Fibroblast of lung (primary cell): ENCODE results near the gene CELF2. TPM values are rescaled to one million over a fixed set of nuclear protein-coding genes. Genes with fewer than 3 reads are reported as not detected.

Source experiments
- DNase-seq, 2 donors: peaks; one replicate each; pipeline versions ENCODE4 v3.0.0 to v3.0.0-alpha.2; 2010; ENCODE audit warnings: low read depth in 2 of 2
- H2AFZ ChIP-seq: 2 replicates; pipeline ENCODE4 v1.5.1; 2012; ENCODE audit warnings: low read length, control low read depth, inconsistent platforms
- H3K27ac ChIP-seq: 2 replicates; pipeline ENCODE4 v1.5.1; 2011; ENCODE audit warnings: low read length, control low read depth; ENCODE audit not compliant: insufficient read depth
- H3K27me3 ChIP-seq: 2 replicates; pipeline ENCODE4 v1.5.1; 2011; ENCODE audit warnings: mild to moderate bottlenecking, low read length; ENCODE audit not compliant: control insufficient read depth, insufficient read depth
- H3K36me3 ChIP-seq: 2 replicates; pipeline ENCODE4 v1.5.1; 2011; ENCODE audit warnings: low read length; ENCODE audit not compliant: control insufficient read depth, insufficient read depth
- H3K4me1 ChIP-seq: 2 replicates; pipeline ENCODE4 v1.5.1; 2011; ENCODE audit warnings: low read length; ENCODE audit not compliant: control insufficient read depth, insufficient read depth; ENCODE audit errors: extremely low read depth
- H3K4me2 ChIP-seq: 2 replicates; pipeline ENCODE4 v1.5.1; 2011; ENCODE audit warnings: low read length, control low read depth; ENCODE audit not compliant: insufficient read depth; ENCODE audit errors: extremely low read depth
- H3K4me3 ChIP-seq, 4 experiments: fragments of 200-600 bp in 1 of 4; sonication (generic) in 1 of 4; replicated peaks in 1 of 4; 2 replicates each; pipeline ENCODE4 v1.5.1; 2011 to 2016; ENCODE audit warnings: low read length in 4 of 4, low read depth in 3 of 4, mild to moderate bottlenecking in 3 of 4, control low read depth in 2 of 4, inconsistent platforms in 1 of 4, mixed read lengths in 1 of 4; ENCODE audit not compliant: insufficient read depth in 1 of 4; ENCODE audit errors: control extremely low read depth in 1 of 4
- H3K79me2 ChIP-seq: 2 replicates; pipeline ENCODE4 v1.5.1; 2012; ENCODE audit warnings: mild to moderate bottlenecking, low read length, inconsistent platforms; ENCODE audit not compliant: control insufficient read depth, insufficient read depth
- H3K9ac ChIP-seq: 2 replicates; pipeline ENCODE4 v1.5.1; 2011; ENCODE audit warnings: mild to moderate bottlenecking, low read length, control low read depth; ENCODE audit not compliant: insufficient read depth
- H3K9me3 ChIP-seq: 2 replicates; pipeline ENCODE4 v1.5.1; 2012; ENCODE audit warnings: low read depth, low read length; ENCODE audit not compliant: control insufficient read depth, insufficient read depth
- H4K20me1 ChIP-seq: 2 replicates; pipeline ENCODE4 v1.5.1; 2011; ENCODE audit warnings: low read length; ENCODE audit not compliant: control insufficient read depth, insufficient read depth; ENCODE audit errors: extremely low read depth
- EZH2 ChIP-seq: IDR thresholded peaks from 2 replicates; pipeline ENCODE4 v1.5.1; 2012; ENCODE audit warnings: low read length, control low read depth, mild to moderate bottlenecking; ENCODE audit errors: missing control alignments
- polyA plus RNA-seq, 2 donors: library from polyadenylated mRNA; depleted of rRNA in 1 of 2; stranded (reverse) in 1 of 2; unstranded in 1 of 2; fragments of >200 nt; gene quantifications; 2 replicates each; pipeline ENCODE4 v1.2.1, GENCODE V29; 2011 to 2012; ENCODE audit warnings: missing spikeins in 1 of 2
- total RNA-seq: library from RNA; depleted of rRNA; stranded (reverse); fragments of >200 nt; gene quantifications from 2 replicates; pipeline ENCODE4 v1.2.1, GENCODE V29; 2014
- TF ChIP-seq, protein P1 (sequence below), 2 donors: IDR thresholded peaks in 1 of 2; conservative IDR thresholded peaks in 1 of 2; 1 replicate in 1 of 2; 2 replicates in 1 of 2; pipeline ENCODE4 v1.5.1; 2011 to 2012; ENCODE audit warnings: low read length in 2 of 2, control low read depth in 1 of 2, inconsistent platforms in 1 of 2, low read depth in 1 of 2, mild to moderate bottlenecking in 1 of 2

Gene CELF2
- total and polyA plus RNA-seq, 2 donors (not counting 1 experiment from before 2014, with no cell fraction given), result 16.9 to 25.1 TPM

DNA sequence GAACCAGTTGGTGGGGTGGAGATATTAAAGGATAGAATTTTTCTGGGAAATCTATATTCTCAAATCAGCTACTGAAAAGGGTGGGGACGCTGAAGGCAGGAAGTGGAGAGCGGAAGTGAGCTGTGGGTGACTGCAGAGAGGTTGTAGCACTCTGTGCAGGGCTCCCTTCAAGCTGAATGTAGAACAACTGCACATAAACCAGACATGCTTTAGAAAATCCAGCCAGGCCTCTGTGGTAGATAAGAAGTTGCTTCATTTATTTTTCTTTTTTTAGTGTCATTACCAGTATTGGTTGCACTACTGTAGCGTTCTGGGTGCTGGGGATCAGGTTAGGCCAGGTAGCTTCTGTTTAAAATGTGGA lies 127.8 kb downstream of the CELF2 start:
- Histone ChIP-seq H2AFZ (no peak overlapping the region), H3K27ac (no peak overlapping the region), H3K36me3 (no peaks in the 10 kb centered on the region), H3K27me3 (no peaks in the 10 kb centered on the region), H3K9ac (no peak overlapping the region), H3K9me3 (no peaks in the 10 kb centered on the region), H4K20me1 (no peaks in the 10 kb centered on the region), H3K4me3 (no peak overlapping the region), H3K79me2 (no peaks in the 10 kb centered on the region), H3K4me2 (no peak overlapping the region), H3K4me1 (no peaks in the 10 kb centered on the region)
- DNase-seq, result no peak
- TF ChIP-seq, protein P1, sequence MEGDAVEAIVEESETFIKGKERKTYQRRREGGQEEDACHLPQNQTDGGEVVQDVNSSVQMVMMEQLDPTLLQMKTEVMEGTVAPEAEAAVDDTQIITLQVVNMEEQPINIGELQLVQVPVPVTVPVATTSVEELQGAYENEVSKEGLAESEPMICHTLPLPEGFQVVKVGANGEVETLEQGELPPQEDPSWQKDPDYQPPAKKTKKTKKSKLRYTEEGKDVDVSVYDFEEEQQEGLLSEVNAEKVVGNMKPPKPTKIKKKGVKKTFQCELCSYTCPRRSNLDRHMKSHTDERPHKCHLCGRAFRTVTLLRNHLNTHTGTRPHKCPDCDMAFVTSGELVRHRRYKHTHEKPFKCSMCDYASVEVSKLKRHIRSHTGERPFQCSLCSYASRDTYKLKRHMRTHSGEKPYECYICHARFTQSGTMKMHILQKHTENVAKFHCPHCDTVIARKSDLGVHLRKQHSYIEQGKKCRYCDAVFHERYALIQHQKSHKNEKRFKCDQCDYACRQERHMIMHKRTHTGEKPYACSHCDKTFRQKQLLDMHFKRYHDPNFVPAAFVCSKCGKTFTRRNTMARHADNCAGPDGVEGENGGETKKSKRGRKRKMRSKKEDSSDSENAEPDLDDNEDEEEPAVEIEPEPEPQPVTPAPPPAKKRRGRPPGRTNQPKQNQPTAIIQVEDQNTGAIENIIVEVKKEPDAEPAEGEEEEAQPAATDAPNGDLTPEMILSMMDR (conservative IDR thresholded peaks at IDR 0.05 in 1 of 2, IDR thresholded peaks at IDR 0.05 in 1 of 2; ENCODE audit: low read depth in 1 of 2, low read length in 2 of 2), result no peak
- no peak for TF ChIP-seq EZH2

DNA sequence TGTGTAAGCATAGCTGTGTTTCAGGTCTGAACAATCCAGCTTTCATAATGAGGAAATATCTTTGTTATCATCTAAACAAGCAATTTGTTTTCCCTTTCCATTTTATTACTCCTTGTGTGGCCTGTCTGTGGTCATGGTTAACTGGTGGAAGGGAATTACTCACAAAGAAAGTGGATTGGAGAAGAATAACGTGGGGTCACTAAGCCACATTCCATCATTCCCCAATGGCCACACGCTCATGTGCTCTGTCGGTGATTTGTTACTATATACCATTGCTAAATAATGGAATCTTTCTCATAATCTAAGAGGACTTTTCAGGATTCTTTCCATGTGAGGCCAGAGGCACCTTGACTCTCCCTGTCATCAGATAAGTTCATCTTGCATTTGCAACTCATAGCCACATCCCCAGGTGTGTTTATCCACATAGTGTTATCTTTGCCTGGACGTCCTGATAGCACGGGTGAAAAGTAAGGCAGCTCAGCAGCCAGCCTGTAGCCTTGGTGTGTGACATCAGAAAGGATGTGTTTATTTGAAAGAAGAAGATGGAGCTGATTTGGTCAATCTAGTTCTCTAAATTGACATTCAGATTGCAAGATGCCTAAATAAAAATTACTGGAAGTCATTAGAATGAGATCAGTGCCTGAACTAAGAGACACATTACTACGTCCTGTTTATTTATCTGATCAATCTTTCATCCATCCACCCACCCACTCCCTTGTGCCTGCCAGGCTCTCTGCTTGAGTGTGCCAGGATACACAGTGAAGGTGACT lies 128.9 kb downstream of the CELF2 start:
- H3K9me3 ChIP-seq, result no peaks in the 10 kb centered on the region

DNA sequence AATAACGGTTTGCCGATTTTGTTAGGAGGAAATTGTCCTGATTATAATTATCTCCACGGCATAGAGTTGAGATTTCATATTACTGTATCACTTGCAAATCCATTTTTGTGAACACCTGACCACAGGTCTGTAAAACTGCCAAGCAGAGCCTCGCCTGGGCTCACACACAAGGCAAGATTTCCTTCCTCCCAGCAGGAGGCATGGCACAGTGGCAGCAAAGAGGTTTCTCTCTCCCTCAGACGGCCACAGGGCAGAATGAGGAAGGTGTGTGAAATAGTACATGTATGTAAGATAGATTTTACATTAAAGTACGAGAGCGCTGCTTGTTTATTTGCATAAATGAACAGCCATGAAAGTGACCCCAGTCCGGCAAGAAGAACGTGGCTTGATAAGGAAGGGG lies 130.1 kb downstream of the CELF2 start:
- H3K4me2 ChIP-seq, result no peak overlapping the region
- TF ChIP-seq, protein P1 (conservative IDR thresholded peaks at IDR 0.05 in 1 of 2, IDR thresholded peaks at IDR 0.05 in 1 of 2; ENCODE audit: low read depth in 1 of 2, low read length in 2 of 2), result no peak
- TF ChIP-seq EZH2, result no peak
- H4K20me1 ChIP-seq, result no peaks in the 10 kb centered on the region
- no peak overlapping the region for H3K27ac ChIP-seq
- H3K36me3 ChIP-seq, result no peaks in the 10 kb centered on the region
- no peaks in the 10 kb centered on the region for H3K9me3 ChIP-seq
- no peaks in the 10 kb centered on the region for H3K79me2 ChIP-seq
- H3K4me3 ChIP-seq, result no peak overlapping the region
- H2AFZ ChIP-seq, result no peak overlapping the region
- no peak for DNase-seq
- H3K27me3 ChIP-seq, result no peaks in the 10 kb centered on the region
- H3K4me1 ChIP-seq, result no peaks in the 10 kb centered on the region
- no peak overlapping the region for H3K9ac ChIP-seq

More for the DNA sequence above, 128.9 kb downstream of the CELF2 start:
- no peak overlapping the region for H3K4me3 ChIP-seq
- H3K79me2 ChIP-seq, result no peaks in the 10 kb centered on the region
- no peak overlapping the region for H3K27ac ChIP-seq
- no peaks in the 10 kb centered on the region for H3K27me3 ChIP-seq
- DNase-seq, result peak in 1 of 2 donors; percentile 59
- no peaks in the 10 kb centered on the region for H3K36me3 ChIP-seq
- TF ChIP-seq, protein P1 (conservative IDR thresholded peaks at IDR 0.05 in 1 of 2, IDR thresholded peaks at IDR 0.05 in 1 of 2; ENCODE audit: low read depth in 1 of 2, low read length in 2 of 2), result no peak
- no peak for TF ChIP-seq EZH2
- no peaks in the 10 kb centered on the region for H4K20me1 ChIP-seq
- no peaks in the 10 kb centered on the region for H3K4me1 ChIP-seq
- H3K4me2 ChIP-seq, result no peak overlapping the region
- no peak overlapping the region for H3K9ac ChIP-seq
- no peak overlapping the region for H2AFZ ChIP-seq
